Adrenal gland (tissue), 12 donors: Measurements from ENCODE around the gene GRIA4. TPM values are rescaled to one million over a fixed set of nuclear protein-coding genes. Genes with fewer than 3 reads are reported as not detected.

ENCODE experiments used
- DNase-seq, 7 donors: peaks; one replicate each; pipeline ENCODE4 v3.0.0-alpha.2; 2019 to 2020
- H3K27ac ChIP-seq, 5 donors: fragments of 200-600 bp; sonication (generic) in 4 of 5; 1 replicate in 3 of 5; 2 replicates in 2 of 5; pipeline versions ENCODE4 v1.5.1 to v1.8.0; 2016 to 2020; ENCODE audit warnings: mild to moderate bottlenecking in 1 of 5
- H3K27me3 ChIP-seq: fragments of 200-600 bp; 2 replicates; pipeline ENCODE4 v1.8.0; 2021
- H3K36me3 ChIP-seq, 2 donors: fragments of 200-600 bp; replicated peaks in 1 of 2; 1 replicate in 1 of 2; 2 replicates in 1 of 2; pipeline versions ENCODE4 v1.5.1 to v1.8.0; 2018 to 2022
- H3K4me1 ChIP-seq, 2 donors: fragments of 200-600 bp; replicated peaks in 1 of 2; 1 replicate in 1 of 2; 2 replicates in 1 of 2; pipeline versions ENCODE4 v1.5.1 to v1.8.0; 2018 to 2021
- H3K4me3 ChIP-seq, 4 donors: fragments of 200-600 bp; sonication (generic) in 3 of 4; one replicate each; pipeline ENCODE4 v1.5.1; 2016 to 2018
- H3K9me3 ChIP-seq, 3 donors: fragments of 200-600 bp; sonication (generic) in 1 of 3; replicated peaks in 1 of 3; 1 replicate in 2 of 3; 2 replicates in 1 of 3; pipeline versions ENCODE4 v1.5.1 to v1.8.0; 2016 to 2021
- POLR2A ChIP-seq, 2 donors: fragments of 450-650 bp; IDR thresholded peaks; one replicate each; pipeline ENCODE4 v1.6.1; 2017; ENCODE audit warnings: antibody characterized with exemption in 2 of 2, mild to moderate bottlenecking in 2 of 2, moderate library complexity in 1 of 2
- WGBS, 4 donors: extraction: QIAGEN DNeasy Blood & Tissue Kit in 2 of 4; methylation state at CpG; one replicate each; pipeline versions ENCODE4 v1.1.5 to v1.1.7; 2013 to 2017; 5-methylcytosine and 5-hydroxymethylcytosine counted together
- intact Hi-C, 2 donors: fragments of 100-400 bp; cut with DNase I; formaldehyde crosslinking; loops; one replicate each; pipeline versions ENCODE4 v1.14.1 to v1.15.0; 2022 to 2023
- polyA plus RNA-seq, 3 donors: library from polyadenylated mRNA; stranded (reverse); fragments of 200-250 nt in 2 of 3; fragments of 350-450 nt in 1 of 3; fragmentation: Illumina TruSeq in 1 of 3; extraction: RNeasy Lipid Tissue Mini Kit (QIAGEN cat#74804) in 1 of 3; gene quantifications; one replicate each; pipeline ENCODE4 v1.2.3, GENCODE V29; 2013 to 2014
- total RNA-seq, 9 donors: library from RNA; depleted of rRNA in 4 of 9; stranded (reverse); fragments of >200 nt in 4 of 9; fragments of 120-200 nt in 1 of 9; fragmentation: NEBNext Ultra II Directional in 1 of 9; extraction: Animal tissue kit (Norgen Biotek cat#: 25700) in 1 of 9; gene quantifications; one replicate each; pipeline versions ENCODE4 v1.1.0 to v1.2.4, GENCODE V29; 2013 to 2023
- TF ChIP-seq, protein P1 (sequence below), 6 experiments: fragments of 450-650 bp in 4 of 6; fragments of 200-600 bp in 2 of 6; sonication (generic) in 1 of 6; IDR thresholded peaks; 1 replicate in 5 of 6; 2 replicates in 1 of 6; pipeline versions ENCODE4 v1.5.1 to v1.8.0; 2016 to 2021; ENCODE audit warnings: antibody characterized with exemption in 6 of 6, mild to moderate bottlenecking in 2 of 6, moderate library complexity in 1 of 6
- donor health status: healthy with polysubstance abuse.
- donor health status: Bipolar disorder and iron deficiency.
- donor health status: DM: yes; HTN: yes; CAD: no.
- donor health status: DM: no; HTN: no; CAD: no.
- donor health status: DM: no; HTN: no; CAD: no.
- donor health status: DM: yes; HTN: yes; CAD: no.

GRIA4 gene
- total and polyA plus RNA-seq, 12 donors = 0.16 to 6.2 (median 2.0) TPM; not detected in 3

DNA sequence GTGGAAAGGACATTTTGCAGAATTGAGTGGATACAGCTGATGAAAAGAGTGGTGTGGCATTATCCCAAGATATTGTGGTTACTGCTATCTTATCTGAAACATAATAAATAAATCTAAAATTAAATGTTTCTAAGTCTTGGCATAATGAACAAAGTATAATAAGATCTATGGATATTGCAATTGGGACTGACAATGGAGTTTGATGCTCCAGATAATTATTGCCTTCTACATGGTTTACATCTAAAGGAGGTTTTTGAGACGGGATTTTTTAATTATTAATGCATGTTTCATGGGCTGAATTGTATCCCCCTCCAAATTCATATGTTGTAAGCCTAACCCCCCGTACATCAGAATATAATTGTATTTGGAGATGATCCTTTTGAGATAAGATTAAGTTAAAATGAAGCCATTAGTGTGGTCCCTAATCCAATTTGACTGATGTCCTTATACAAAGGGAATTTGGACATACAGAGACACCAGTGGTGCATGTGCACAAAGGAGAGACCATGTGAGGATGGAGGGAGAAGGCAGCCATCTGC is 213.7 kb downstream of the GRIA4 start:
- Histone ChIP-seq H3K36me3 (no peaks in the 10 kb centered on the region), H3K27ac (no peak overlapping the region), H3K27me3 (no peaks in the 10 kb centered on the region), H3K4me3 (no peak overlapping the region), H3K4me1 (no peaks in the 10 kb centered on the region), H3K9me3 (no peaks in the 10 kb centered on the region)
- intact Hi-C loops = no loop called here
- DNase-seq = no peak
- whole genome bisulfite sequencing, 4 donors = 51 to 56% (median 52%) methylated on average over 2 of the region's 2 CpGs
- TF ChIP-seq POLR2A (IDR thresholded peaks at IDR 0.05) = no peak
- TF ChIP-seq, protein P1, sequence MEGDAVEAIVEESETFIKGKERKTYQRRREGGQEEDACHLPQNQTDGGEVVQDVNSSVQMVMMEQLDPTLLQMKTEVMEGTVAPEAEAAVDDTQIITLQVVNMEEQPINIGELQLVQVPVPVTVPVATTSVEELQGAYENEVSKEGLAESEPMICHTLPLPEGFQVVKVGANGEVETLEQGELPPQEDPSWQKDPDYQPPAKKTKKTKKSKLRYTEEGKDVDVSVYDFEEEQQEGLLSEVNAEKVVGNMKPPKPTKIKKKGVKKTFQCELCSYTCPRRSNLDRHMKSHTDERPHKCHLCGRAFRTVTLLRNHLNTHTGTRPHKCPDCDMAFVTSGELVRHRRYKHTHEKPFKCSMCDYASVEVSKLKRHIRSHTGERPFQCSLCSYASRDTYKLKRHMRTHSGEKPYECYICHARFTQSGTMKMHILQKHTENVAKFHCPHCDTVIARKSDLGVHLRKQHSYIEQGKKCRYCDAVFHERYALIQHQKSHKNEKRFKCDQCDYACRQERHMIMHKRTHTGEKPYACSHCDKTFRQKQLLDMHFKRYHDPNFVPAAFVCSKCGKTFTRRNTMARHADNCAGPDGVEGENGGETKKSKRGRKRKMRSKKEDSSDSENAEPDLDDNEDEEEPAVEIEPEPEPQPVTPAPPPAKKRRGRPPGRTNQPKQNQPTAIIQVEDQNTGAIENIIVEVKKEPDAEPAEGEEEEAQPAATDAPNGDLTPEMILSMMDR (IDR thresholded peaks at IDR 0.05) = no peak

DNA sequence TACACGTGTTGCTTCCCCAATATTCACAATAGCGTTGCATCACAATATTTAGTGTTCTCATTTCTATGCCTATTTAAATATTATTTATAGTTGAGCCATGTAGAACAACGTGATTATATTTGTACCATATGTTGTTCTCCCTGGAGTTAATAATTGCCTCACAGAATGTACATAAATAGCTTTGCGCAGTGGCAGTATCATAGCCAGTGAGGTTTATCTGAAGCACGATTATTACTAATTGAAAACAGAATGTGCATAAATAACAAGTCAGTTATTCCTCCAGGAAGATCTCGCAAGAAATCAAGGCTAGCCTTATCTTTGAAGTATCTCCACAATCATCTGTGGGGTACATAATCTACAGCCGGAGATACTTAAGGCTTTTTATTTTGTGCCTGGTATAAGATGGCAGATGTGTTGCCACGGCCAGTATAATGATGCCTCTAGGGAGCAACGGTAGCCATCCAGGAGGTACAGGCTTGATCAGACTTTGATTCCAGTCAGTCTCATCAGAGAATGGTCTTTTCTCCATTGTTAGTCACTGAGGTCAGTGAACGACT is 214.7 kb downstream of the GRIA4 start:
- Histone ChIP-seq H3K36me3 (no peaks in the 10 kb centered on the region), H3K27me3 (no peaks in the 10 kb centered on the region), H3K4me3 (no peak overlapping the region), H3K27ac (no peak overlapping the region), H3K9me3 (no peaks in the 10 kb centered on the region), H3K4me1 (no peaks in the 10 kb centered on the region)
- WGBS, 4 donors = 74 to 81% (median 78%) methylated on average over 10 of the region's 10 CpGs
- TF ChIP-seq POLR2A (IDR thresholded peaks at IDR 0.05) = no peak
- TF ChIP-seq, protein P1 (IDR thresholded peaks at IDR 0.05) = no peak
- intact Hi-C loops = no loop called here
- DNase-seq = no peak

DNA sequence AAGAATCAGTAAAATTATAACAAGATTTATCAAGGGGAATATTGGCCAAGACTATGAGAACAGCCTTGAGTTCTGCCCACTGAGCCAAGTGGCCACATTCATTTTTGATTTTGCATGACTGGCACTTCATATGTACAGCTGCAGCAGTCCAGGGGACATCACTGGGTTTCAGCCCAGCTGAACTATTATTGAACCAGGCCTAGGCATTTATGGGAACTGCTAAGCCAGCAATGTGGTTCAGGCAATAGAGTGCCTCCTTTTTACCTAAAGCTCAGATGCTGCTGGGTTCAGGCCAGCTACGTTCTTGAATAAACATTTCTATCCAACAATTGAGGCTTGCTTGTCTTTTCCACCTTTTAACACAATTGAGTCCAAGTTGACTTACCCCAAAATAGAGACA is 215.3 kb downstream of the GRIA4 start:
- Histone ChIP-seq H3K27me3 (no peaks in the 10 kb centered on the region), H3K4me1 (no peaks in the 10 kb centered on the region), H3K9me3 (no peaks in the 10 kb centered on the region), H3K27ac (no peak overlapping the region), H3K4me3 (no peak overlapping the region), H3K36me3 (no peaks in the 10 kb centered on the region)
- 73 to 86% (median 80%) methylated on average over 1 of the region's 1 CpG for WGBS, 4 donors
- TF ChIP-seq POLR2A (IDR thresholded peaks at IDR 0.05) = no peak
- TF ChIP-seq, protein P1 (IDR thresholded peaks at IDR 0.05) = no peak
- no peak for DNase-seq
- intact Hi-C loops = no loop called here

DNA sequence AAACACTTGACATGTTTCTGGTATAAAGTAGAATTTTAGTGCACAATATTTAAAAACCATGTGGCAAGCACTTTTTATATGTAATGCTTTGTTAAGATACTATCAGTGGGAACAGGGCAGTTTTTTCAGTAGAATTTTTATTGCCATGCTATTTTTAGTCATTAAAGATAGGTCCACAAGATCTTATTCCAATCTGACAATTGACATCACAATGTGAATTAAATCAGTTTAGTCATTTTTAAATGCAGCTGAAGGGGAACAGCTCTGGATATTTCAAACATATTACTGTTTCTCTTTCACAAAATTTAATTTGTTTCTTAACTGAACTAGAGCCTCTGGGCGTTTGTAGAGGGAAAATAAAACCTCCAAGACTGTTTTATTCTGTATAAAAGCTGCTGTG is 218.0 kb downstream of the GRIA4 start:
- no peak overlapping the region for H3K4me3 ChIP-seq
- intact Hi-C loops = no loop called here
- no peaks in the 10 kb centered on the region for H3K4me1 ChIP-seq
- DNase-seq = no peak
- H3K27me3 ChIP-seq = no peaks in the 10 kb centered on the region
- TF ChIP-seq, protein P1 (IDR thresholded peaks at IDR 0.05) = no peak
- TF ChIP-seq POLR2A (IDR thresholded peaks at IDR 0.05) = no peak
- H3K9me3 ChIP-seq = no peaks in the 10 kb centered on the region
- H3K27ac ChIP-seq = no peak overlapping the region
- no peaks in the 10 kb centered on the region for H3K36me3 ChIP-seq
- WGBS, 4 donors = 19 to 44% (median 27%) methylated on average over 1 of the region's 1 CpG
